ENCODE results near the gene APC2.

Gene APC2

DNA sequence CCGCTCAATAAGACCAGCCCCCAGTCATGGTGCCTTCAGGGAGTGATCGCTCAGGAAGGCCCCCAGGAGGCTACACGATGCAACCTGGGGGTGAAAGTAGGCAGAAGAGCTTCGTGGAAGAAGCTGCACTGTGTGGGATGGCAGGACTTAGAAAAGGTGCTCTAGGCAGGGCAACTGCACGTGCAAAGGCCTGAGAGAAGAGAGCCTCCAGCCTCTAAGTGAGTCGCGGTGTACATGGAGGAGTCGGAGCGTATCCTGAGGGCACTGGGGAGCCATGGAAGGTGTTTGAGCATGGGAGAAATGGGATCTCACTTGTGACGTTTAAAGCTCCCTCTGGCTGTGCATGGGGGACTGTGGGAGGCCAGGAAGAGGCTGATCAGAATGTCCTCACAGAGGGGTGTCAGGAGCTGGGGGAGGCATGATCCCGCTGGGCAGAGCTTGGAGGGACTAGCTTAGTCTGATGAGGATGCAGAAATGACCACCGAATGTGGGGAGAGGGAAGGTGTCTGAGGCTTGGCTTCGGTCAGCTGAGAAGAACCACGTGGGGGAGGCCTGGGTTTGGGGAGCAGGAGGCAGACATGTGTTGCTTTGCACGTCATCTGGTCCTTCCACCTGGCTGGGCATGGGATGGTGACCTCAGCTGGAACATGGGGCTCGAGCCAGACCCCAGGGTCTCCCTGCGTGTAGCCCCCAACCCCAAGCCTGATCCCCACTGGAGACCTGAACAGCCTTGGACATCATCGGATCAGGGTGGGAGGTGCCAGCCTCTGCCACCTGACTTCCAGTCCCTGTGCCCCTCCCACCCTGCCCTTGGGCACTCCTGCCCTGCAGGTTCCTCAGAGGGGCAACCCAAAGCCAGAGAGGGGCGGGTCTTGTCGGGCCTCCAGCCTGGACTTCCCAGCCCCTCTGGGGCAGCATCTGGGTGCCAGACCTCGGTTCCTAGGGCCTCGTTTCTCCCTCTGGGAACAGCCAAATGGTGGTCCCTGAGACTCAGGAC, 1.1 kb downstream of the APC2 start:
- H3K9me3 ChIP-seq (ENCODE audit: control insufficient read depth, low read length): no peaks in the 10 kb centered on the region
- no peaks in the 10 kb centered on the region for H3K36me3 ChIP-seq (ENCODE audit: control insufficient read depth, insufficient read depth, low read length)
- 58% methylated on average over 21 of the region's 22 CpGs for WGBS, 2 experiments (ENCODE audit: insufficient coverage in 2 of 2)
- H3K27ac ChIP-seq (ENCODE audit: low read depth, low read length, severe bottlenecking): no peak overlapping the region
- H3K4me3 ChIP-seq (ENCODE audit: extremely low read depth, insufficient read depth, low read length, poor library complexity, severe bottlenecking): no peak overlapping the region
- peaks cover 5% of the 10 kb centered on the region for H3K4me1 ChIP-seq (ENCODE audit: control insufficient read depth, insufficient read depth, low read length, poor library complexity, severe bottlenecking)

DNA sequence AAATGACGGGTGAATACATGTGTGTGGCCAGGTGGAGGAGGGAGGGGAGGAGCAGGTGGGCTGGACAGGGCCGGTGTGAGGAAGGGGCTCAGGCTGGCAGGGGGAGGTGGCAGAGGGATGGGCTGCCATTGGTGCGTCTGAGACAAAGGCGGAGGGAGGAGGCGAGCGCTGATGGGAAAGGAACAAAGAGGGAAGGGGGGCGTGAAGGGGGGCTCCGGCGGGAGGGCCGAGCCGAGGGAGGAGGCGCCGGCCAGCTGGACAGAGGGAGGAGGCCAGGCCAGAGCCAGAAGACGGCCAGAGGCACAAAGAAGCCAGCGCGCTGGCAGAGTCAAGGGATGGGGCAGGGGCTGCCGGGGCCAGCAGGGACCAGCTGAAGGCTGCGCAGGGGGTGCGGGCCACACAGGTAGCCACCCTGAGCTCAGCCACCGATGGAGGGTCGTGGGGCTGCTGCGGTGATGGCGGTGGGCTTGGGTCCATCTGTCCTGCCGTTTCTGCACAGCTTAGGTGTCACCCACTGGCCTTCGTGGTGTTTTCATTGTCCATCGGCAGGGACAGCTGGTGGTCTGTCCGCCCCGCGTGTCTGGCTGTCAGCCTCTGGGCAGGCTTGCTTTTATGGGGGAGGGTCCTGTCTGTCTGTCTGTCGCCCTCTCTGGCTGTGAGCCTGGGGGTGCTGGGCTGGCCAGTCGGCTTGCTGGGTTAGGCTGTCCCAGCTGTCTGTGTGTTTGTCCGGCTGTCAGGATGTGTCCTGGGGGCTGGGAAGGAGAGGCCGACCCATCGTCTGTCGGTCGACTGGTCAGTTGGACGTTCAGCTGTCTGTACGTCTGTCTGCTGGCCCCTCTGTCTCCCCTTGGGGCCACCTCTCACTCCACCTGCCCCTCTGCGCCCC, 2.2 kb downstream of the APC2 start:
- Histone ChIP-seq H3K4me3 (ENCODE audit: extremely low read depth, insufficient read depth, low read length, poor library complexity, severe bottlenecking) (no peak overlapping the region), H3K4me1 (ENCODE audit: control insufficient read depth, insufficient read depth, low read length, poor library complexity, severe bottlenecking) (peaks cover 6% of the 10 kb centered on the region), H3K36me3 (ENCODE audit: control insufficient read depth, insufficient read depth, low read length) (no peaks in the 10 kb centered on the region), H3K27ac (ENCODE audit: low read depth, low read length, severe bottlenecking) (peak overlapping the region; percentile 16), H3K9me3 (ENCODE audit: control insufficient read depth, low read length) (no peaks in the 10 kb centered on the region)
- 35 to 42% methylated on average over 22 to 34 of the region's 39 CpGs for WGBS, 2 experiments (ENCODE audit: insufficient coverage in 2 of 2)

DNA sequence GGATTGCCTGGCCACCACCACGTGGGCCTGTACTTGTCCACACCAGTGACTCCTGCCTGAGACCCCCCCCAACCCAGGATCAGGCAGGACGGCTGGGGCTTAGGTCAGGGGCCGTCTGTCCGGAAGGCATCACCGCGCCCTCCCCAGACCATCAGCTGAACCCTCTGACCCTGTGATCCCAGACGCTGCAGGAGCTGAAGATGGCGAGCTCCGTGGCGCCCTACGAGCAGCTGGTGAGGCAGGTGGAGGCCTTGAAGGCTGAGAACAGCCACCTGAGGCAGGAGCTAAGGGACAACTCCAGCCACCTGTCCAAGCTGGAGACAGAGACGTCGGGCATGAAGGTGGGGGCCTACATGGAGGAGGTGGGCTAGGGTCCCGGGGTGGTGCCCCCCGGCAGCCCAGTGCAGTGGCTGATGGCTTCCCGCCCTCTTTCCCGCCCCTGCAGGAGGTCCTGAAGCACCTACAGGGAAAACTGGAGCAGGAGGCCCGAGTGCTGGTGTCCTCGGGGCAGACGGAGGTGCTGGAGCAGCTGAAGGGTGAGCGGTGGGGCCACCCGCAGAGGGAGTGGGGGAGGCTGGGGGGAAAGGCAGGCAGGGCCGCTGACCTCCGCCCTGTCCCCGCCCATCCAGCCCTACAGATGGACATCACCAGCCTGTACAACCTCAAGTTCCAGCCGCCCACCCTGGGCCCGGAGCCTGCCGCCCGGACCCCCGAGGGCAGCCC, 3.0 kb downstream of the APC2 start:
- H3K36me3 ChIP-seq (ENCODE audit: control insufficient read depth, insufficient read depth, low read length): no peaks in the 10 kb centered on the region
- H3K9me3 ChIP-seq (ENCODE audit: control insufficient read depth, low read length): no peaks in the 10 kb centered on the region
- no peak overlapping the region for H3K4me3 ChIP-seq (ENCODE audit: extremely low read depth, insufficient read depth, low read length, poor library complexity, severe bottlenecking)
- H3K27ac ChIP-seq (ENCODE audit: low read depth, low read length, severe bottlenecking): no peak overlapping the region
- 67 to 72% methylated on average over 16 to 22 of the region's 30 CpGs for WGBS, 2 experiments (ENCODE audit: insufficient coverage in 2 of 2)
- H3K4me1 ChIP-seq (ENCODE audit: control insufficient read depth, insufficient read depth, low read length, poor library complexity, severe bottlenecking): peaks cover 10% of the 10 kb centered on the region

DNA sequence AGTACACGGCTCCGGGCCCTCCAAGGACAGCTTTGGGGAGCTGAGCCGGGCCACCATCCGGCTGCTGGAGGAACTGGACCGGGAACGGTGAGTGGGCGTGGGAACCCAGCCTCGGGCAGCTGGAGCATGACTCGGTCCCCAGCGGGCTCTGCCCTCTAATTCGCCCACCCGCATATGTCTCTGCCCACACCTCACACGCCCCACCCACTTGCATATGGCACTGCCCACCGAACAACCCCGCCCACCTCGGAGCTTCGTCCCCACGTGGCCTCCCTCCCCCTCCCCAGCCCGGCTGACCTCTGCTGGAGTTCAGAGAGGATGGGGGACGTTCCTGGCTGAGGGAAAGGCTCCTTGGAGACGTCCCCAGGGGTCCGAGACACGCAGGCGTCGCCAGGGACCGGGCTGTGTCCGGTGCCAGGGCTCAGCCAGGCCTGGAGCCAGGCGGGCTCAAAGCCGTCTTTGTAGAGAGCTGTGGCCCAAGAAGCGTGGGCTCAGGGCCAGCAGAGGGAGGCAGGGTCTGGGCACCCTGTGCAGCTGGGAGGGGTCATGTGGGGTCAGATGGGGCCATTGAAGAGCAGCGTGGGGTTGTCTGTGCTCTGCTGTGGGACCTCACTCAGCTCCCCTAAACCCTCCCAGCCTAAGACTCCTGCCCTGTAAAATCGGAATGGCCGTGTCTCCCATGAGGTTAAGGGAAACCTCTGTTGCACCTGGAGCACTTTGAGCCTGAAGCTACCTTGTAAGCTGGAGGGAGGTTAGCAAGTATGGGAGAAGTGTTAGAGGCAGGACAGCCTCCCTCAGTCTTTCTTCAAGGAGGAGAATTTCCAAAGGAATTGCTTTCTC, 3.8 kb downstream of the APC2 start:
- WGBS, 2 experiments (ENCODE audit: insufficient coverage in 2 of 2): 39% methylated on average over 22 to 24 of the region's 33 CpGs
- peaks cover 10% of the 10 kb centered on the region for H3K4me1 ChIP-seq (ENCODE audit: control insufficient read depth, insufficient read depth, low read length, poor library complexity, severe bottlenecking)
- no peaks in the 10 kb centered on the region for H3K36me3 ChIP-seq (ENCODE audit: control insufficient read depth, insufficient read depth, low read length)
- no peak overlapping the region for H3K27ac ChIP-seq (ENCODE audit: low read depth, low read length, severe bottlenecking)
- no peaks in the 10 kb centered on the region for H3K9me3 ChIP-seq (ENCODE audit: control insufficient read depth, low read length)
- no peak overlapping the region for H3K4me3 ChIP-seq (ENCODE audit: extremely low read depth, insufficient read depth, low read length, poor library complexity, severe bottlenecking)

DNA sequence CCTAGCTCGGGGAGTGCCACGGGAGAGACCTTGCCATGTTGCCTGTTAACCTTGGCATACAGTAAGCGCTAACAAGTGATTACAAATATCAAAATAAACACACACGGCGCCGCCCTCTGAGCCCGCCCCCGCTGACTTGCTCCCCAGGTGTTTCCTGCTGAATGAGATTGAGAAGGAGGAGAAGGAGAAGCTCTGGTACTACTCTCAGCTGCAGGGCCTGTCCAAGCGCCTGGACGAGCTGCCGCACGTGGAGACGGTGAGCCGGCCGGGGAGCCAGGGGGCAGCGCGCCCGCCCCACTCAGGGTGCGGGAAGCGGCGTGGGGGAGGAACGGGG, 5.0 kb downstream of the APC2 start:
- 49 to 67% methylated on average over 10 to 15 of the region's 22 CpGs for WGBS, 2 experiments (ENCODE audit: insufficient coverage in 2 of 2)

DNA sequence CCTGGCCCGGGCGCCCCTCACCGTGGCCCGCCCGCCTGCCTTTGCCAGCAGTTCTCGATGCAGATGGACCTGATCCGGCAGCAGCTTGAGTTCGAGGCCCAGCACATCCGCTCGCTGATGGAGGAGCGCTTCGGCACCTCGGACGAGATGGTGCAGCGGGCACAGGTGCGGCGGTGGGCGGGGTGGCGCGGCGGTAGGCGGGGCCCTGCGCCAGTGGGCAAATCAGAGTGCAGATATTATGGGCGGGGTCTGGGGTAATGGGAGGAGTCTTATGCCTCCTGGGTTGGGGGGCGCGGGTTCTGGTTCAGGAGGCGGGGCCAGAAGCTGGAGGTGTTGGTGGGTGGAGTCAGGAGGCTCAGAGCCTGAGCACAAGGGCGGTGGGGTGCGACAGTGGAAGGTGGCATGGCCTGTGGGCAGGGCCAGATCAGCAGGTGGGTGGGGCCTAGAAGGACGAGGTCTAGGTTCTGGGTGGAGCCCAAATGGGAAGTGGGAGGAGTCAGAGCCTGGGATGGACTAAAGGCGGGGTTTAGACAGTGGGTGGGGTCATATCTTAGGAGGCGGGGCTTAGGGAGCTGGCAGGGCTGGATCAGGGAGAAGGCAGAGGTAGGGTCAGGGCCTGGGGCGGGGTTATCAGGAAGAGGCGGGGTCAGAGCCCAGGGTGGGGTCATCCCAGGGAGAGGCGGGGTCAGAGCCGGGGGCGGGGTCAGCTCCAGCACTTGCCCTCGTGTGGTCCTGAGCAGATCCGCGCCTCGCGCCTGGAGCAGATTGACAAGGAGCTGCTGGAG, 5.6 kb downstream of the APC2 start:
- 70 to 78% methylated on average over 23 to 37 of the region's 42 CpGs for WGBS, 2 experiments (ENCODE audit: insufficient coverage in 2 of 2)
- Histone ChIP-seq H3K9me3 (ENCODE audit: control insufficient read depth, low read length) (no peaks in the 10 kb centered on the region), H3K36me3 (ENCODE audit: control insufficient read depth, insufficient read depth, low read length) (no peaks in the 10 kb centered on the region), H3K4me1 (ENCODE audit: control insufficient read depth, insufficient read depth, low read length, poor library complexity, severe bottlenecking) (peaks cover 5% of the 10 kb centered on the region), H3K27ac (ENCODE audit: low read depth, low read length, severe bottlenecking) (no peak overlapping the region), H3K4me3 (ENCODE audit: extremely low read depth, insufficient read depth, low read length, poor library complexity, severe bottlenecking) (no peak overlapping the region)

More for the DNA sequence above, 5.0 kb downstream of the APC2 start:
- H3K9me3 ChIP-seq (ENCODE audit: control insufficient read depth, low read length): no peaks in the 10 kb centered on the region
- no peak overlapping the region for H3K27ac ChIP-seq (ENCODE audit: low read depth, low read length, severe bottlenecking)
- no peaks in the 10 kb centered on the region for H3K36me3 ChIP-seq (ENCODE audit: control insufficient read depth, insufficient read depth, low read length)
- H3K4me1 ChIP-seq (ENCODE audit: control insufficient read depth, insufficient read depth, low read length, poor library complexity, severe bottlenecking): peaks cover 5% of the 10 kb centered on the region
- H3K4me3 ChIP-seq (ENCODE audit: extremely low read depth, insufficient read depth, low read length, poor library complexity, severe bottlenecking): no peak overlapping the region

DNA sequence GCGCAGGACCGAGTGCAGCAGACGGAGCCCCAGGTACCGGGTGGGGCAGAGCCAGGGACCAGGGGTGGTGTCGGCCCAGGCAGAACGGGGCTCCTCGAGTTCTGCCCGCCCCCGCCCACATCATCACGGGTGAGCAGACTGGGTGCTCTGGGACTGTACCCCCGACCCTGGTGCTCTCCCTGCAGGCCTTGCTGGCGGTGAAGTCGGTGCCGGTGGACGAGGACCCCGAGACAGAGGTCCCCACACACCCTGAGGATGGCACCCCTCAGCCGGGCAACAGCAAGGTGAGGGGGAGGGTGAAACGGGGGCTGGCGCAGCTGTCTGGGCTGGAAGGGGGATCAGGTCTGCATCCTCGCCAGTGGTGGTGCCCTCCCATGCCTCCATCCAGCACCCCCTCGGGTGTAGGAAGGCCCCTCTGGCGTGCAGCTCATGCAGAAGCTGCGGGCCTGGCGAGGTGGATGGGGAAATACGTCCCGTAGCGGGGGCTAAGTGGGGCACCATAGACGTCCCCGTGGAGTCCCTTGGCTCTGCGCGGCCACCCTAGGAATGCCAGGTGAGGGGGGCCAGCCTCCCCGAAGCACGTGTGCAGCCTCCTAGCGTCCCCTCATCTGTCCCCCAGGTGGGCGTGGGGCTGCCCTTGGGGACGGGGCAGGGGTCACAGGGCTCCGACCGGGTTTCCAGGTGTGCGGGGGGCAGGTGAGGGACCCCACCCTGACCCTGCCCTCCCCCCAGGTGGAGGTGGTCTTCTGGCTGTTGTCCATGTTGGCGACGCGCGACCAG, 6.4 kb downstream of the APC2 start:
- WGBS, 2 experiments (ENCODE audit: insufficient coverage in 2 of 2): 88 to 91% methylated on average over 33 to 43 of the region's 43 CpGs
- no peak overlapping the region for H3K27ac ChIP-seq (ENCODE audit: low read depth, low read length, severe bottlenecking)
- H3K4me3 ChIP-seq (ENCODE audit: extremely low read depth, insufficient read depth, low read length, poor library complexity, severe bottlenecking): no peak overlapping the region
- peaks cover 5% of the 10 kb centered on the region for H3K4me1 ChIP-seq (ENCODE audit: control insufficient read depth, insufficient read depth, low read length, poor library complexity, severe bottlenecking)
- no peaks in the 10 kb centered on the region for H3K9me3 ChIP-seq (ENCODE audit: control insufficient read depth, low read length)
- no peaks in the 10 kb centered on the region for H3K36me3 ChIP-seq (ENCODE audit: control insufficient read depth, insufficient read depth, low read length)

DNA sequence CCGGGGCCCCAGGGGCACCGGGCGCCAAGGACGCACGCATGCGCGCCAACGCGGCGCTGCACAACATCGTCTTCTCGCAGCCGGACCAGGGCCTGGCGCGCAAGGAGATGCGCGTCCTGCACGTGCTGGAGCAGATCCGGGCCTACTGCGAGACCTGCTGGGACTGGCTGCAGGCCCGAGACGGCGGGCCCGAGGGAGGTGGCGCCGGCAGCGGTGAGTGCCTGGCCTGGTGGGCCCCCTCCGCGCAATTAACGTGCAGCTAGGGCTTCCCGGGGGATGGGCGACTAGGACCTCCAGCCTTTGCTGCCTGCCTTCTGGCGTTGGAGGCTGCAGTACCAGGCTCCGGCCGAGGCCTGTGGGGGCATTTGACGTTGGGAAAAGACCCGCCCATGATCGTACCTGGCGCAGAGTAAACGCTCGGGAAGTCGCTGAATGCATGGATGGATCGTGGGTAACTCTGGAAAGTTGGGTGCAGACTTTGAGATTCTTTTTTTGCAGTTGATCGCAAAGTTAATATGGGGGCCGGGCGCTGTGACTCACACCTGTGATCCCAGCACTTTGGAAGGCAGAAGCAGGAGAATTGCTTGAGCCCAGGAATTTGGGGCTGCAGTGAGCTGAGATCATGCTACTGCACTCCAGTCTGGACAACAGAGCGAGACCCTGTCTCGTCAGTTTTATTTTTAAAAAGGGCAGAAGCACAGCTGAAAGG, 7.3 kb downstream of the APC2 start:
- no peak overlapping the region for H3K4me3 ChIP-seq (ENCODE audit: extremely low read depth, insufficient read depth, low read length, poor library complexity, severe bottlenecking)
- no peaks in the 10 kb centered on the region for H3K36me3 ChIP-seq (ENCODE audit: control insufficient read depth, insufficient read depth, low read length)
- H3K4me1 ChIP-seq (ENCODE audit: control insufficient read depth, insufficient read depth, low read length, poor library complexity, severe bottlenecking): peaks cover 5% of the 10 kb centered on the region
- WGBS, 2 experiments (ENCODE audit: insufficient coverage in 2 of 2): 58 to 62% methylated on average over 47 to 48 of the region's 48 CpGs
- no peak overlapping the region for H3K27ac ChIP-seq (ENCODE audit: low read depth, low read length, severe bottlenecking)
- no peaks in the 10 kb centered on the region for H3K9me3 ChIP-seq (ENCODE audit: control insufficient read depth, low read length)

All from mesodermal cell (in vitro differentiated cells).